H1 (cell line): Measurements from ENCODE around the gene SLC24A3.

ENCODE experiments used
- CBX5 ChIP-seq: fragments of 300-800, 300-1000 bp; sonication (generic); IDR thresholded peaks from 2 replicates; pipeline ENCODE4 v1.7.1; 2016; ENCODE audit warnings: antibody characterized with exemption, low read length, low read depth
- CREB1 ChIP-seq: IDR thresholded peaks from 2 replicates; pipeline ENCODE4 v1.6.1; 2012; ENCODE audit warnings: inconsistent platforms
- EZH2 ChIP-seq: fragments of 200-600 bp; sonication (generic); IDR thresholded peaks from 2 replicates; pipeline ENCODE4 v1.7.1; 2012; ENCODE audit warnings: low read depth, mild to moderate bottlenecking, moderate library complexity, low read length, inconsistent platforms; ENCODE audit not compliant: severe bottlenecking
- FOSL1 ChIP-seq: IDR thresholded peaks from 2 replicates; pipeline ENCODE4 v1.6.1; 2011; ENCODE audit warnings: mild to moderate bottlenecking, low read depth, low read length, moderate library complexity; ENCODE audit not compliant: insufficient read depth
- JUN ChIP-seq: IDR thresholded peaks from 2 replicates; pipeline ENCODE4 v1.6.1; 2011; ENCODE audit warnings: low read depth, mild to moderate bottlenecking, improper control_type of control experiment, low read length
- POLR2A ChIP-seq, 2 experiments: IDR thresholded peaks; 1 replicate in 1 of 2; 2 replicates in 1 of 2; pipeline ENCODE4 v1.6.1; 2011; ENCODE audit warnings: low read depth in 2 of 2, low read length in 2 of 2, mild to moderate bottlenecking in 2 of 2; ENCODE audit errors: control extremely low read depth in 1 of 2
- RAD21 ChIP-seq, 2 experiments: IDR thresholded peaks in 1 of 2; conservative IDR thresholded peaks in 1 of 2; 2 replicates each; pipeline ENCODE4 v1.6.1; 2011; ENCODE audit warnings: low read depth in 2 of 2, low read length in 2 of 2, improper control_type of control experiment in 1 of 2, inconsistent platforms in 1 of 2, mild to moderate bottlenecking in 1 of 2, moderate library complexity in 1 of 2
- SIN3A ChIP-seq, 2 experiments: IDR thresholded peaks in 1 of 2; conservative IDR thresholded peaks in 1 of 2; 2 replicates each; pipeline ENCODE4 v1.6.1; 2011 to 2012; ENCODE audit warnings: low read length in 2 of 2, improper control_type of control experiment in 1 of 2, low read depth in 1 of 2, mild to moderate bottlenecking in 1 of 2
- SP1 ChIP-seq: IDR thresholded peaks from 2 replicates; pipeline ENCODE4 v1.6.1; 2011; ENCODE audit warnings: low read depth, low read length
- TEAD4 ChIP-seq: IDR thresholded peaks from 2 replicates; pipeline ENCODE4 v1.6.1; 2012; ENCODE audit warnings: low read depth, low read length, inconsistent platforms, mixed read lengths
- YY1 ChIP-seq: IDR thresholded peaks from 2 replicates; pipeline ENCODE4 v1.6.1; 2011; ENCODE audit warnings: low read depth, mild to moderate bottlenecking, low read length
- TF ChIP-seq, protein P1 (sequence below), 3 experiments: IDR thresholded peaks; 1 replicate in 2 of 3; 2 replicates in 1 of 3; pipeline versions ENCODE4 v1.5.1 to v1.6.1; 2011; ENCODE audit warnings: low read length in 3 of 3, mild to moderate bottlenecking in 3 of 3, inconsistent platforms in 2 of 3, low read depth in 1 of 3, moderate library complexity in 1 of 3; ENCODE audit not compliant: insufficient read depth in 1 of 3; ENCODE audit errors: control extremely low read depth in 1 of 3
- TF ChIP-seq, protein P2 (sequence below): IDR thresholded peaks from 2 replicates; pipeline ENCODE4 v1.6.1; 2012; ENCODE audit warnings: low read length, inconsistent platforms

DNA sequence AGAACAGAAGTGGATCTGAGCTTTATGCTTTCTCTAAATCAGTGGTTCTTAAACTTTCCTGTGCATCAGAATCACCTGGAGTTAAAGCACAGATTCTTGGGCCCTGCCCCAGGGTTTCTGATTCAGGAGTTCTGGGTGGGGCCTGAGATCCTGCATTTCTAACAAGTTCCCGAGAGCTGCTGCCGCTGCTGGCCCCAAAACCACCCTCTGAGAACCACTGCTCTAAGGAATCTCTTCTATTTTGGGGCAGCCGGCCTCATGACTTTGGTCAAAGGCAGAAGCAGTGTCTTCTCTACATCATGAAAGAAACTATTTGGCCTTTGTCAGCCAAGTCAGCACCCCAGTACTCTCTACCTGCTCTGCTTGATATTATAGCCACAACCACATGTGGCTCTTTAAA, 503.5 kb downstream of the SLC24A3 start:
- TF ChIP-seq EZH2 (no peak), YY1 (no peak), FOSL1 (no peak), JUN (no peak), CBX5 (no peak), SP1 (no peak), TEAD4 (no peak), SIN3A (conservative IDR thresholded peaks at IDR 0.05 in 1 of 2, IDR thresholded peaks at IDR 0.05 in 1 of 2; ENCODE audit: low read depth in 1 of 2, low read length in 2 of 2) (no peak), RAD21 (IDR thresholded peaks at IDR 0.05 in 1 of 2, conservative IDR thresholded peaks at IDR 0.05 in 1 of 2; ENCODE audit: low read depth in 2 of 2, low read length in 2 of 2) (no peak), POLR2A (IDR thresholded peaks at IDR 0.05; ENCODE audit: control extremely low read depth in 1 of 2, low read depth in 2 of 2, low read length in 2 of 2) (no peak), CREB1 (no peak)
- TF ChIP-seq, protein P1, sequence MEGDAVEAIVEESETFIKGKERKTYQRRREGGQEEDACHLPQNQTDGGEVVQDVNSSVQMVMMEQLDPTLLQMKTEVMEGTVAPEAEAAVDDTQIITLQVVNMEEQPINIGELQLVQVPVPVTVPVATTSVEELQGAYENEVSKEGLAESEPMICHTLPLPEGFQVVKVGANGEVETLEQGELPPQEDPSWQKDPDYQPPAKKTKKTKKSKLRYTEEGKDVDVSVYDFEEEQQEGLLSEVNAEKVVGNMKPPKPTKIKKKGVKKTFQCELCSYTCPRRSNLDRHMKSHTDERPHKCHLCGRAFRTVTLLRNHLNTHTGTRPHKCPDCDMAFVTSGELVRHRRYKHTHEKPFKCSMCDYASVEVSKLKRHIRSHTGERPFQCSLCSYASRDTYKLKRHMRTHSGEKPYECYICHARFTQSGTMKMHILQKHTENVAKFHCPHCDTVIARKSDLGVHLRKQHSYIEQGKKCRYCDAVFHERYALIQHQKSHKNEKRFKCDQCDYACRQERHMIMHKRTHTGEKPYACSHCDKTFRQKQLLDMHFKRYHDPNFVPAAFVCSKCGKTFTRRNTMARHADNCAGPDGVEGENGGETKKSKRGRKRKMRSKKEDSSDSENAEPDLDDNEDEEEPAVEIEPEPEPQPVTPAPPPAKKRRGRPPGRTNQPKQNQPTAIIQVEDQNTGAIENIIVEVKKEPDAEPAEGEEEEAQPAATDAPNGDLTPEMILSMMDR (IDR thresholded peaks at IDR 0.05; ENCODE audit: control extremely low read depth in 1 of 3, insufficient read depth in 1 of 3, low read depth in 1 of 3, low read length in 3 of 3) = no peak
- TF ChIP-seq, protein P2, sequence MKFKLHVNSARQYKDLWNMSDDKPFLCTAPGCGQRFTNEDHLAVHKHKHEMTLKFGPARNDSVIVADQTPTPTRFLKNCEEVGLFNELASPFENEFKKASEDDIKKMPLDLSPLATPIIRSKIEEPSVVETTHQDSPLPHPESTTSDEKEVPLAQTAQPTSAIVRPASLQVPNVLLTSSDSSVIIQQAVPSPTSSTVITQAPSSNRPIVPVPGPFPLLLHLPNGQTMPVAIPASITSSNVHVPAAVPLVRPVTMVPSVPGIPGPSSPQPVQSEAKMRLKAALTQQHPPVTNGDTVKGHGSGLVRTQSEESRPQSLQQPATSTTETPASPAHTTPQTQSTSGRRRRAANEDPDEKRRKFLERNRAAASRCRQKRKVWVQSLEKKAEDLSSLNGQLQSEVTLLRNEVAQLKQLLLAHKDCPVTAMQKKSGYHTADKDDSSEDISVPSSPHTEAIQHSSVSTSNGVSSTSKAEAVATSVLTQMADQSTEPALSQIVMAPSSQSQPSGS = no peak
